GM21529 (cell line): ENCODE results near the gene TEX48.
A peak's percentile ranks its signal among the peaks of the same experiment; 100 is the strongest.

Experiments
- ATAC-seq: cut with Tn5 transposase; IDR thresholded peaks from one replicate; pipeline ENCODE4 v1.9.1; 2021; ENCODE audit not compliant: unreplicated experiment

The TEX48 gene

GRCh38 chr9:114694146-114694545, 12.2 kb upstream of the TEX48 start:
- no peak for ATAC-seq

GRCh38 chr9:114693248-114693855, 11.4 kb upstream of the TEX48 start:
- no peak for ATAC-seq

GRCh38 chr9:114691956-114692295, 9.9 kb upstream of the TEX48 start:
- ATAC-seq = no peak

- ATAC-seq = peak; percentile 52
These were observed 9.3 kb upstream of the TEX48 start for GRCh38 chr9:114691046-114691955.

- ATAC-seq = no peak
These were observed 8.3 kb upstream of the TEX48 start for GRCh38 chr9:114690308-114690707.

- no peak for ATAC-seq
These were observed 7.8 kb upstream of the TEX48 start for GRCh38 chr9:114689813-114690212.

GRCh38 chr9:114688909-114689610, 7.1 kb upstream of the TEX48 start:
- no peak for ATAC-seq

GRCh38 chr9:114688379-114688778, 6.4 kb upstream of the TEX48 start:
- ATAC-seq = no peak

GRCh38 chr9:114687034-114687433, 5.0 kb upstream of the TEX48 start:
- ATAC-seq = no peak

GRCh38 chr9:114685951-114686350, 4.0 kb upstream of the TEX48 start:
- no peak for ATAC-seq

- ATAC-seq = no peak
These were observed 2.0 kb upstream of the TEX48 start for GRCh38 chr9:114684036-114684435.

- no peak for ATAC-seq
These were observed 854 bp upstream of the TEX48 start for GRCh38 chr9:114682846-114683245.

- no peak for ATAC-seq
These were observed 1.6 kb downstream of the TEX48 start for GRCh38 chr9:114680259-114681001.

GRCh38 chr9:114678795-114679194, 3.2 kb downstream of the TEX48 start:
- no peak for ATAC-seq

- no peak for ATAC-seq
These were observed 3.9 kb downstream of the TEX48 start for GRCh38 chr9:114678130-114678529.

GRCh38 chr9:114677418-114677817, 4.6 kb downstream of the TEX48 start:
- ATAC-seq = no peak

- ATAC-seq = no peak
These were observed 5.1 kb downstream of the TEX48 start for GRCh38 chr9:114676901-114677300.

- no peak for ATAC-seq
These were observed 7.0 kb downstream of the TEX48 start for GRCh38 chr9:114674798-114675540.

GRCh38 chr9:114674076-114674797, 7.8 kb downstream of the TEX48 start:
- ATAC-seq = no peak

GRCh38 chr9:114671605-114672004, 10.4 kb downstream of the TEX48 start:
- ATAC-seq = no peak
